Cerebellar nuclear complex (tissue), 1 donor: ENCODE data around the gene CHSY3.

Experiments used
- DNase-seq, 2 experiments: peaks; one replicate each; lab custom pipeline; 2025; lab: John Stamatoyannopoulos, UW

Gene CHSY3

GRCh38 chr5:129904102-129904666 lies at the start of gene CHSY3:
TSS of gene CHSY3 (plus strand) at chr5:129904465.
- DNase-seq = no peak

GRCh38 chr5:129856325-129856724 lies 47.9 kb upstream of the CHSY3 start:
- DNase-seq = no peak

GRCh38 chr5:129857116-129857515 lies 47.1 kb upstream of the CHSY3 start:
- DNase-seq = no peak

- no peak for DNase-seq
These were observed 46.1 kb upstream of the CHSY3 start for GRCh38 chr5:129858131-129858675.

- DNase-seq = no peak
These were observed 19.9 kb upstream of the CHSY3 start for GRCh38 chr5:129884322-129884721.

GRCh38 chr5:129899454-129899853 lies 4.8 kb upstream of the CHSY3 start:
- DNase-seq = no peak

- DNase-seq = no peak
These were observed 1.4 kb upstream of the CHSY3 start for GRCh38 chr5:129902816-129903215.

- no peak for DNase-seq
These were observed 681 bp upstream of the CHSY3 start for GRCh38 chr5:129903466-129904101.

GRCh38 chr5:129904667-129905472 lies 605 bp downstream of the CHSY3 start:
- DNase-seq = no peak

GRCh38 chr5:129905473-129906176 lies 1.4 kb downstream of the CHSY3 start:
- no peak for DNase-seq

- DNase-seq = no peak
These were observed 2.1 kb downstream of the CHSY3 start for GRCh38 chr5:129906177-129906887.

GRCh38 chr5:129909225-129909624 lies 5.0 kb downstream of the CHSY3 start:
- DNase-seq = no peak

GRCh38 chr5:129912601-129913255 lies 8.5 kb downstream of the CHSY3 start:
- DNase-seq = no peak

- no peak for DNase-seq
These were observed 11.2 kb downstream of the CHSY3 start for GRCh38 chr5:129915415-129915814.

- DNase-seq = no peak
These were observed 13.0 kb downstream of the CHSY3 start for GRCh38 chr5:129917224-129917623.

GRCh38 chr5:129921204-129921603 lies 16.9 kb downstream of the CHSY3 start:
- no peak for DNase-seq

- no peak for DNase-seq
These were observed 26.0 kb downstream of the CHSY3 start for GRCh38 chr5:129930221-129930620.

- DNase-seq = no peak
These were observed 31.4 kb downstream of the CHSY3 start for GRCh38 chr5:129935626-129936025.

GRCh38 chr5:129938077-129938476 lies 33.8 kb downstream of the CHSY3 start:
- no peak for DNase-seq

GRCh38 chr5:129943936-129944335 lies 39.7 kb downstream of the CHSY3 start:
- DNase-seq = no peak

- no peak for DNase-seq
These were observed 40.8 kb downstream of the CHSY3 start for GRCh38 chr5:129945028-129945427.
